IMR-90 (cell line): Measurements from ENCODE around the gene PTH1R. TPM values are rescaled to one million over a fixed set of nuclear protein-coding genes. Genes with fewer than 3 reads are reported as not detected.

Experiments used
- ATAC-seq: fragments of 200-7000 bp; cut with Tn5 transposase; 2 replicates; pipeline ENCODE4 v1.9.1; 2020; ENCODE audit warnings: low read depth, mild to moderate bottlenecking, moderate library complexity
- BruUV-seq: library from RNA; stranded (reverse); fragments of 400-500 nt; replicated peaks from 2 replicates; lab custom pipeline; 2021; lab: Mats Ljungman, UMichigan
- CTCF ChIA-PET: fragments of 300-600 bp; formaldehyde crosslinking; extraction: SDS; loops from one replicate; lab custom pipeline; 2021; ENCODE audit warnings: antibody characterized with exemption; lab: Yijun Ruan, JAX
- POLR2A ChIA-PET: fragments of 300-600 bp; sonication (Branson Sonifier 250); formaldehyde crosslinking; loops from one replicate; lab custom pipeline; 2022; ENCODE audit warnings: antibody characterized with exemption; ENCODE audit not compliant: unreplicated experiment; lab: Charles Lee
- DNase-seq: peaks from one replicate; pipeline ENCODE4 v3.0.0; 2013
- H2AFZ ChIP-seq: replicated peaks from 2 replicates; pipeline ENCODE3; 2013; ENCODE audit warnings: low read length, mild to moderate bottlenecking; ENCODE audit not compliant: poor library complexity
- H2AK5ac ChIP-seq: 2 replicates; pipeline ENCODE4 v1.6.1; 2013; ENCODE audit warnings: low read depth, low read length, inconsistent platforms
- H2AK9ac ChIP-seq: replicated peaks from 2 replicates; pipeline ENCODE3; 2013; ENCODE audit warnings: mild to moderate bottlenecking, low read depth, low read length, moderate library complexity; ENCODE audit not compliant: poor library complexity
- H2BK120ac ChIP-seq: 2 replicates; pipeline ENCODE4 v1.6.1; 2013; ENCODE audit warnings: low read depth, low read length, inconsistent platforms
- H2BK15ac ChIP-seq: 3 replicates; pipeline ENCODE4 v1.6.1; 2013; ENCODE audit warnings: low read depth, low read length, inconsistent platforms
- H2BK20ac ChIP-seq: 2 replicates; pipeline ENCODE4 v1.6.1; 2013; ENCODE audit warnings: low read depth, mild to moderate bottlenecking, inconsistent platforms, low read length, moderate library complexity
- H2BK5ac ChIP-seq: 2 replicates; pipeline ENCODE4 v1.6.1; 2013; ENCODE audit warnings: mild to moderate bottlenecking, low read depth, low read length, inconsistent platforms; ENCODE audit not compliant: poor library complexity, severe bottlenecking
- H3K14ac ChIP-seq: replicated peaks from 2 replicates; pipeline ENCODE4 v1.6.1; 2013; ENCODE audit warnings: low read depth, low read length, inconsistent platforms
- H3K18ac ChIP-seq: 2 replicates; pipeline ENCODE4 v1.6.1; 2013; ENCODE audit warnings: low read depth, low read length, control low read depth
- H3K23ac ChIP-seq: 2 replicates; pipeline ENCODE4 v1.6.1; 2013; ENCODE audit warnings: low read depth, low read length, inconsistent platforms
- H3K27ac ChIP-seq: 2 replicates; pipeline ENCODE4 v1.5.1; 2013; ENCODE audit warnings: mild to moderate bottlenecking, control low read depth, low read length; ENCODE audit not compliant: insufficient read depth
- H3K27me3 ChIP-seq: 2 replicates; pipeline ENCODE4 v1.6.1; 2013; ENCODE audit warnings: low read length; ENCODE audit not compliant: control insufficient read depth, insufficient read depth
- H3K36me3 ChIP-seq: 2 replicates; pipeline ENCODE4 v1.6.1; 2013; ENCODE audit warnings: low read length, mixed read lengths; ENCODE audit not compliant: control insufficient read depth, insufficient read depth
- H3K4ac ChIP-seq: 2 replicates; pipeline ENCODE4 v1.6.1; 2013; ENCODE audit warnings: low read depth, low read length, inconsistent platforms
- H3K4me1 ChIP-seq: 2 replicates; pipeline ENCODE4 v1.6.1; 2013; ENCODE audit warnings: low read length, mixed read lengths; ENCODE audit not compliant: control insufficient read depth, insufficient read depth
- H3K4me2 ChIP-seq: 2 replicates; pipeline ENCODE4 v1.6.1; 2013; ENCODE audit warnings: low read depth, mild to moderate bottlenecking, control low read depth, low read length, moderate library complexity
- H3K4me3 ChIP-seq: 2 replicates; pipeline ENCODE4 v1.5.1; 2013; ENCODE audit warnings: low read depth, mild to moderate bottlenecking, control low read depth, low read length, moderate library complexity; ENCODE audit not compliant: insufficient read depth
- H3K56ac ChIP-seq: 2 replicates; pipeline ENCODE4 v1.6.1; 2013; ENCODE audit warnings: low read length, inconsistent platforms; ENCODE audit not compliant: insufficient read depth; ENCODE audit errors: extremely low read depth
- H3K79me1 ChIP-seq, 2 experiments: 2 replicates each; pipeline ENCODE4 v1.6.1; 2013; ENCODE audit warnings: low read length in 2 of 2, inconsistent platforms in 1 of 2, low read depth in 1 of 2
- H3K9ac ChIP-seq: 2 replicates; pipeline ENCODE4 v1.6.1; 2013; ENCODE audit warnings: low read depth, low read length, control low read depth
- H3K9me1 ChIP-seq: 2 replicates; pipeline ENCODE4 v1.6.1; 2013; ENCODE audit warnings: low read length, inconsistent platforms; ENCODE audit not compliant: insufficient read depth
- H3K9me3 ChIP-seq: 2 replicates; pipeline ENCODE4 v1.6.1; 2013; ENCODE audit warnings: low read length; ENCODE audit not compliant: control insufficient read depth, insufficient read depth
- H4K20me1 ChIP-seq: 2 replicates; pipeline ENCODE4 v1.6.1; 2013; ENCODE audit warnings: low read length, inconsistent platforms; ENCODE audit not compliant: insufficient read depth
- H4K5ac ChIP-seq: 2 replicates; pipeline ENCODE4 v1.6.1; 2013; ENCODE audit warnings: mild to moderate bottlenecking, low read depth, low read length, control low read depth
- H4K8ac ChIP-seq, 2 experiments: 2 replicates each; pipeline ENCODE4 v1.6.1; 2013; ENCODE audit warnings: low read depth in 2 of 2, low read length in 2 of 2, control low read depth in 1 of 2, inconsistent platforms in 1 of 2
- H4K91ac ChIP-seq: 2 replicates; pipeline ENCODE4 v1.6.1; 2013; ENCODE audit warnings: low read depth, low read length, inconsistent platforms; ENCODE audit not compliant: insufficient read depth
- BHLHE40 ChIP-seq: fragments of 150-350 bp; IDR thresholded peaks from 2 replicates; pipeline ENCODE4 v1.6.1; 2016; ENCODE audit warnings: mild to moderate bottlenecking, low read depth, low read length
- FOS ChIP-seq: fragments of 150-350 bp; IDR thresholded peaks from 2 replicates; pipeline ENCODE4 v1.6.1; 2016; ENCODE audit warnings: low read depth, low read length
- MAFK ChIP-seq: IDR thresholded peaks from 2 replicates; pipeline ENCODE4 v1.6.1; 2012; ENCODE audit warnings: low read depth, low read length, improper control_type of control experiment
- MXI1 ChIP-seq: IDR thresholded peaks from 2 replicates; pipeline ENCODE4 v1.6.1; 2012; ENCODE audit warnings: low read depth, mild to moderate bottlenecking, low read length, moderate library complexity, borderline replicate concordance
- NFE2L2 ChIP-seq: fragments of 150-350 bp; IDR thresholded peaks from 2 replicates; pipeline ENCODE4 v1.6.1; 2016; ENCODE audit warnings: low read depth, mild to moderate bottlenecking, low read length
- POLR2A ChIP-seq: IDR thresholded peaks from 2 replicates; pipeline ENCODE4 v1.6.1; 2012; ENCODE audit warnings: mild to moderate bottlenecking, low read depth, low read length
- RFX5 ChIP-seq: IDR thresholded peaks from 2 replicates; pipeline ENCODE4 v1.8.0; 2012; ENCODE audit warnings: low read depth, mild to moderate bottlenecking, low read length, moderate library complexity
- USF2 ChIP-seq: fragments of 150-350 bp; IDR thresholded peaks from 2 replicates; pipeline ENCODE4 v1.6.1; 2017; ENCODE audit warnings: mild to moderate bottlenecking, antibody characterized with exemption, low read length, low read depth
- WGBS, 2 experiments: methylation state at CpG; one replicate each; pipeline versions ENCODE4 v1.1.5 to v1.1.7; 2013; ENCODE audit warnings: missing lambda C conversion rate in 2 of 2; ENCODE audit not compliant: insufficient read length in 1 of 2; ENCODE audit errors: extremely low coverage in 2 of 2; 5-methylcytosine and 5-hydroxymethylcytosine counted together
- dilution Hi-C: fragments of 300-500 bp; cut with HindIII; formaldehyde crosslinking; loops from one replicate; pipeline ENCODE4 v1.14.3; 2018; ENCODE audit warnings: low sequenced_read_pairs; ENCODE audit not compliant: unreplicated experiment
- in situ Hi-C: fragments of 300-500 bp; cut with MboI; formaldehyde crosslinking; loops from 3 replicates; pipeline ENCODE4 v1.14.3; 2019; ENCODE audit warnings: low sequenced_read_pairs, inconsistent platforms, mixed read lengths
- intact Hi-C: fragments of 100-400 bp; cut with micrococcal nuclease; formaldehyde crosslinking; loops from 2 replicates; pipeline ENCODE4 v1.10.0; 2022
- polyA plus RNA-seq, 3 experiments: library from polyadenylated mRNA; depleted of rRNA; stranded (reverse); fragments of >200 nt; gene quantifications; 2 replicates each; pipeline ENCODE4 v1.2.3, GENCODE V29; 2012; ENCODE audit warnings: low replicate concordance in 1 of 3
- total RNA-seq: library from RNA; depleted of rRNA; stranded (reverse); fragments of >200 nt; gene quantifications from 2 replicates; pipeline ENCODE4 v1.2.3, GENCODE V29; 2012

PTH1R gene
- total and polyA plus RNA-seq, 2 of the 4 experiments (the other 2 are of a cell fraction) = 0.15 to 0.18 TPM

GRCh38 chr3:46862369-46863025 is 15.0 kb upstream of the PTH1R start (continued):
- no peak for TF ChIP-seq FOS
- no peak for TF ChIP-seq MXI1
- TF ChIP-seq RFX5 = no peak
- TF ChIP-seq USF2 = no peak
- no peak for TF ChIP-seq MAFK

- Histone ChIP-seq H3K4ac (no peak within 1 kb of the TSS), H3K79me1 (no peaks in the 10 kb centered on the region), H2AFZ (peak within 1 kb of the TSS; percentile 19), H3K9ac (no peak within 1 kb of the TSS), H3K4me1 (no peaks in the 10 kb centered on the region; the same call in 1 of the 2 replicates), H4K8ac (no peak within 1 kb of the TSS), H2BK20ac (no peak within 1 kb of the TSS), H3K4me2 (no peak within 1 kb of the TSS), H2BK5ac (no peak within 1 kb of the TSS), H2BK120ac (no peak within 1 kb of the TSS), H2AK5ac (no peak within 1 kb of the TSS), H2BK15ac (no peak within 1 kb of the TSS), H2AK9ac (no peak within 1 kb of the TSS), H3K36me3 (no peaks in the 10 kb centered on the region), H3K27me3 (peaks cover 35% of the 10 kb centered on the region), H4K20me1 (no peaks in the 10 kb centered on the region), H3K23ac (no peak within 1 kb of the TSS), H4K91ac (no peak within 1 kb of the TSS), H3K18ac (no peak within 1 kb of the TSS), H3K56ac (no peak within 1 kb of the TSS), H3K9me3 (no peaks in the 10 kb centered on the region), H3K14ac (no peak within 1 kb of the TSS), H4K5ac (no peak within 1 kb of the TSS), H3K9me1 (no peaks in the 10 kb centered on the region; the same call in 1 of the 2 replicates), H3K27ac (no peak within 1 kb of the TSS), H3K4me3 (no peak within 1 kb of the TSS)
- POLR2A ChIA-PET = no interaction called here
- in situ Hi-C loops (no loop called here), dilution Hi-C loops (no loop called here), intact Hi-C loops (no loop called here)
- BruUV-seq = no TSS peak
- no peak for TF ChIP-seq RFX5
- no peak for TF ChIP-seq BHLHE40
- TF ChIP-seq POLR2A = no peak
- TF ChIP-seq FOS = no peak
- no peak for TF ChIP-seq NFE2L2
- no peak for DNase-seq
- ATAC-seq = no peak
- 100% methylated on average over 1 of the region's 7 CpGs; no CpG with 5 or more reads in 1 of the 2 experiments for WGBS, 2 experiments
- CTCF ChIA-PET = no interaction called here
These were observed 14.2 kb upstream of the PTH1R start, which contains the start of gene MYL3 for GRCh38 chr3:46863261-46863782. Gene MYL3 (minus strand): TSS chr3:46863444. CDS start chr3:46863390, 54 bp downstream.
